ENCODE data around the gene CDK19.

Gene CDK19

DNA sequence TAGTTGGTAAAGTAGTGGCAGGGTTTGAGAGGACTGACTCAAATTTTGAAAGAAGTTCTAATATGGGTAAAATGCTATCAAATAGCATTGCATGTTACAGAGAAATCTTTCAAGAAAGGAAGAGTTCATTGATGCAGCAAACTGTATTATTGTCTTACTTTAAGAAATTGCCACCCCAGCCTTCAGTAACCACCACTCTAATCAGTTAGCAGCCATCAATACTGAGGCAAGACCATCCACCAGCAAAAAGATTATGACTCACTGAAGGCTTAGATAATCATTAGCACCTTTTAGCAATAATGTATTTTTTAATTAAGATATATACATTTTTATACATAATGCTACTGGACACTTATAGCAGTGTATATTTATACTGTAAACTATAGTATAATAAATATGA lies 138.9 kb downstream of the CDK19 start:
- no peak for TF ChIP-seq ZC3H10 (CRISPR knock-in tag; IDR thresholded peaks at IDR 0.05)
- TF ChIP-seq, protein P1, sequence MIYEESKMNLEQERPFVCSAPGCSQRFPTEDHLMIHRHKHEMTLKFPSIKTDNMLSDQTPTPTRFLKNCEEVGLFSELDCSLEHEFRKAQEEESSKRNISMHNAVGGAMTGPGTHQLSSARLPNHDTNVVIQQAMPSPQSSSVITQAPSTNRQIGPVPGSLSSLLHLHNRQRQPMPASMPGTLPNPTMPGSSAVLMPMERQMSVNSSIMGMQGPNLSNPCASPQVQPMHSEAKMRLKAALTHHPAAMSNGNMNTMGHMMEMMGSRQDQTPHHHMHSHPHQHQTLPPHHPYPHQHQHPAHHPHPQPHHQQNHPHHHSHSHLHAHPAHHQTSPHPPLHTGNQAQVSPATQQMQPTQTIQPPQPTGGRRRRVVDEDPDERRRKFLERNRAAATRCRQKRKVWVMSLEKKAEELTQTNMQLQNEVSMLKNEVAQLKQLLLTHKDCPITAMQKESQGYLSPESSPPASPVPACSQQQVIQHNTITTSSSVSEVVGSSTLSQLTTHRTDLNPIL (CRISPR knock-in tag; IDR thresholded peaks at IDR 0.05; ENCODE audit: low read depth): no peak
- ATAC-seq: no peak

DNA sequence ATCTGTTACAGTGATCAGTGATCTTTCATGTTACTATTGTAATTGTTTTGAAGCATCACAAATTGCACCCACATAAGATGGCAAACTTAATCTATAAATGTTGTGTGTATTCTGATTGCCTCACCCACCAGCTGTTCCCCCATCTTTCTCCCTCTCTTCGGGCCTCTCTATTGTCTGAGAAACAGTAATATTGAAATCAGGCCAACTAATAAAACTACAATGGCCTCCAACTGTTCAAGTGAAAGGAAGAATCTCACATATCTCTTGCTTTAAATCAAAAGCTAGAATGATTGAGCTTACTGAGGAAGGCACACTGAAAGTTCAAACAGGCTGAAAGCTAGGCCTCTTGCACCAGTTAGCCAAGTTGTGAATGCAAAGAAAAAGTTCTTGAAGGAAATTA lies 141.2 kb downstream of the CDK19 start:
- ATAC-seq: no peak
- TF ChIP-seq, protein P2, sequence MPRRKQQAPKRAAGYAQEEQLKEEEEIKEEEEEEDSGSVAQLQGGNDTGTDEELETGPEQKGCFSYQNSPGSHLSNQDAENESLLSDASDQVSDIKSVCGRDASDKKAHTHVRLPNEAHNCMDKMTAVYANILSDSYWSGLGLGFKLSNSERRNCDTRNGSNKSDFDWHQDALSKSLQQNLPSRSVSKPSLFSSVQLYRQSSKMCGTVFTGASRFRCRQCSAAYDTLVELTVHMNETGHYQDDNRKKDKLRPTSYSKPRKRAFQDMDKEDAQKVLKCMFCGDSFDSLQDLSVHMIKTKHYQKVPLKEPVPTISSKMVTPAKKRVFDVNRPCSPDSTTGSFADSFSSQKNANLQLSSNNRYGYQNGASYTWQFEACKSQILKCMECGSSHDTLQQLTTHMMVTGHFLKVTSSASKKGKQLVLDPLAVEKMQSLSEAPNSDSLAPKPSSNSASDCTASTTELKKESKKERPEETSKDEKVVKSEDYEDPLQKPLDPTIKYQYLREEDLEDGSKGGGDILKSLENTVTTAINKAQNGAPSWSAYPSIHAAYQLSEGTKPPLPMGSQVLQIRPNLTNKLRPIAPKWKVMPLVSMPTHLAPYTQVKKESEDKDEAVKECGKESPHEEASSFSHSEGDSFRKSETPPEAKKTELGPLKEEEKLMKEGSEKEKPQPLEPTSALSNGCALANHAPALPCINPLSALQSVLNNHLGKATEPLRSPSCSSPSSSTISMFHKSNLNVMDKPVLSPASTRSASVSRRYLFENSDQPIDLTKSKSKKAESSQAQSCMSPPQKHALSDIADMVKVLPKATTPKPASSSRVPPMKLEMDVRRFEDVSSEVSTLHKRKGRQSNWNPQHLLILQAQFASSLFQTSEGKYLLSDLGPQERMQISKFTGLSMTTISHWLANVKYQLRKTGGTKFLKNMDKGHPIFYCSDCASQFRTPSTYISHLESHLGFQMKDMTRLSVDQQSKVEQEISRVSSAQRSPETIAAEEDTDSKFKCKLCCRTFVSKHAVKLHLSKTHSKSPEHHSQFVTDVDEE (CRISPR knock-in tag; IDR thresholded peaks at IDR 0.05): no peak
- no peak for TF ChIP-seq ZFP30 (CRISPR knock-in tag; IDR thresholded peaks at IDR 0.05)
- TF ChIP-seq BACH2 (CRISPR knock-in tag; IDR thresholded peaks at IDR 0.05; ENCODE audit: borderline replicate concordance): no peak
- no peak for TF ChIP-seq ZNF8 (CRISPR knock-in tag; IDR thresholded peaks at IDR 0.05)
- no peak for TF ChIP-seq ZNF70 (CRISPR knock-in tag; IDR thresholded peaks at IDR 0.05)
- TF ChIP-seq, protein P1 (CRISPR knock-in tag; IDR thresholded peaks at IDR 0.05; ENCODE audit: low read depth): no peak
- TF ChIP-seq, protein P3, sequence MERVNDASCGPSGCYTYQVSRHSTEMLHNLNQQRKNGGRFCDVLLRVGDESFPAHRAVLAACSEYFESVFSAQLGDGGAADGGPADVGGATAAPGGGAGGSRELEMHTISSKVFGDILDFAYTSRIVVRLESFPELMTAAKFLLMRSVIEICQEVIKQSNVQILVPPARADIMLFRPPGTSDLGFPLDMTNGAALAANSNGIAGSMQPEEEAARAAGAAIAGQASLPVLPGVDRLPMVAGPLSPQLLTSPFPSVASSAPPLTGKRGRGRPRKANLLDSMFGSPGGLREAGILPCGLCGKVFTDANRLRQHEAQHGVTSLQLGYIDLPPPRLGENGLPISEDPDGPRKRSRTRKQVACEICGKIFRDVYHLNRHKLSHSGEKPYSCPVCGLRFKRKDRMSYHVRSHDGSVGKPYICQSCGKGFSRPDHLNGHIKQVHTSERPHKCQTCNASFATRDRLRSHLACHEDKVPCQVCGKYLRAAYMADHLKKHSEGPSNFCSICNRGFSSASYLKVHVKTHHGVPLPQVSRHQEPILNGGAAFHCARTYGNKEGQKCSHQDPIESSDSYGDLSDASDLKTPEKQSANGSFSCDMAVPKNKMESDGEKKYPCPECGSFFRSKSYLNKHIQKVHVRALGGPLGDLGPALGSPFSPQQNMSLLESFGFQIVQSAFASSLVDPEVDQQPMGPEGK (CRISPR knock-in tag; IDR thresholded peaks at IDR 0.05; ENCODE audit: borderline replicate concordance): no peak
- no peak for TF ChIP-seq ISL1 (CRISPR knock-in tag; IDR thresholded peaks at IDR 0.05)
- no peak for TF ChIP-seq PPARA (CRISPR knock-in tag; IDR thresholded peaks at IDR 0.05; ENCODE audit: borderline replicate concordance)
- no peak for TF ChIP-seq TCF4 (CRISPR knock-in tag; IDR thresholded peaks at IDR 0.05; ENCODE audit: borderline replicate concordance)
- TF ChIP-seq, protein P4, sequence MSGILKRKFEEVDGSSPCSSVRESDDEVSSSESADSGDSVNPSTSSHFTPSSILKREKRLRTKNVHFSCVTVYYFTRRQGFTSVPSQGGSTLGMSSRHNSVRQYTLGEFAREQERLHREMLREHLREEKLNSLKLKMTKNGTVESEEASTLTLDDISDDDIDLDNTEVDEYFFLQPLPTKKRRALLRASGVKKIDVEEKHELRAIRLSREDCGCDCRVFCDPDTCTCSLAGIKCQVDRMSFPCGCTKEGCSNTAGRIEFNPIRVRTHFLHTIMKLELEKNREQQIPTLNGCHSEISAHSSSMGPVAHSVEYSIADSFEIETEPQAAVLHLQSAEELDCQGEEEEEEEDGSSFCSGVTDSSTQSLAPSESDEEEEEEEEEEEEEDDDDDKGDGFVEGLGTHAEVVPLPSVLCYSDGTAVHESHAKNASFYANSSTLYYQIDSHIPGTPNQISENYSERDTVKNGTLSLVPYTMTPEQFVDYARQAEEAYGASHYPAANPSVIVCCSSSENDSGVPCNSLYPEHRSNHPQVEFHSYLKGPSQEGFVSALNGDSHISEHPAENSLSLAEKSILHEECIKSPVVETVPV (CRISPR knock-in tag; IDR thresholded peaks at IDR 0.05): no peak
- TF ChIP-seq CSDC2 (CRISPR knock-in tag; IDR thresholded peaks at IDR 0.05): no peak
- no peak for TF ChIP-seq SNAI2 (CRISPR knock-in tag; IDR thresholded peaks at IDR 0.05)

DNA sequence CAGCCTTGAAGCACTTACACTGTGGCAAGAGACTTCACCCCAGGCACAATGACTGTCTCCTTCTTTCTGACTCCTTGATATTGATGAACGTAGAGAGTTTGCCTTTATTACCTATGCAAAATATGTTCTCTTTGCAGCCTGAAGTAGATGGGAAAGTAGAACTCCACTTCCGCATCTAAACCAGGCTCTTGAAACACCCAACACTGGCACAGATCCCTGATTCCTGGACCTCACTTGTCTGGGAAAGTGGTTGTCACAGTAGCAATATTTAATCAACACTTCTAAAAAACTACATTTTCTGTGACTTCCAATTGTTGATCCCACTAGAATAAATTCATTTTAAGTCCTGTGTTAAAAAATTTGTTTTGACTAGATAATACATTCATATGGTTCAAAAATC lies 143.1 kb downstream of the CDK19 start:
- ATAC-seq: no peak
- TF ChIP-seq, protein P2 (CRISPR knock-in tag; IDR thresholded peaks at IDR 0.05): no peak
- TF ChIP-seq ZC3H10 (CRISPR knock-in tag; IDR thresholded peaks at IDR 0.05): no peak
- no peak for TF ChIP-seq ZFP3 (CRISPR knock-in tag; IDR thresholded peaks at IDR 0.05)
- TF ChIP-seq SNAI2 (CRISPR knock-in tag; IDR thresholded peaks at IDR 0.05): no peak
- no peak for TF ChIP-seq ZFP30 (CRISPR knock-in tag; IDR thresholded peaks at IDR 0.05)
- no peak for TF ChIP-seq ARNTL (CRISPR knock-in tag; IDR thresholded peaks at IDR 0.05; ENCODE audit: borderline replicate concordance, low read depth)
- no peak for TF ChIP-seq ZNF565 (CRISPR knock-in tag; conservative IDR thresholded peaks at IDR 0.05; ENCODE audit: low read depth)
- TF ChIP-seq ZNF8 (CRISPR knock-in tag; IDR thresholded peaks at IDR 0.05): no peak
- TF ChIP-seq GLIS3 (CRISPR knock-in tag; IDR thresholded peaks at IDR 0.05): no peak
- TF ChIP-seq ISL1 (CRISPR knock-in tag; IDR thresholded peaks at IDR 0.05): no peak
- TF ChIP-seq RARB (CRISPR knock-in tag; IDR thresholded peaks at IDR 0.05): no peak
- no peak for TF ChIP-seq OSR1 (CRISPR knock-in tag; IDR thresholded peaks at IDR 0.05)
- TF ChIP-seq, protein P4 (CRISPR knock-in tag; IDR thresholded peaks at IDR 0.05): no peak
- TF ChIP-seq, protein P1 (CRISPR knock-in tag; IDR thresholded peaks at IDR 0.05; ENCODE audit: low read depth): no peak
- no peak for TF ChIP-seq PPARA (CRISPR knock-in tag; IDR thresholded peaks at IDR 0.05; ENCODE audit: borderline replicate concordance)
- no peak for TF ChIP-seq ESRRG (CRISPR knock-in tag; IDR thresholded peaks at IDR 0.05)
- TF ChIP-seq BACH2 (CRISPR knock-in tag; IDR thresholded peaks at IDR 0.05; ENCODE audit: borderline replicate concordance): no peak
- TF ChIP-seq TCF4 (CRISPR knock-in tag; IDR thresholded peaks at IDR 0.05; ENCODE audit: borderline replicate concordance): no peak
- TF ChIP-seq CSDC2 (CRISPR knock-in tag; IDR thresholded peaks at IDR 0.05): no peak
